Neural cell (in vitro differentiated cells): ENCODE data around the gene TBC1D10A. TPM values are rescaled to one million over a fixed set of nuclear protein-coding genes. Genes with fewer than 3 reads are reported as not detected.

Source experiments
- H2AFZ ChIP-seq: fragments of 200-600, 300-800 bp; sonication (generic), shearing (Covaris generic); 2 replicates; pipeline ENCODE4 v1.6.0; 2014; ENCODE audit warnings: low read depth, mild to moderate bottlenecking, antibody characterized with exemption, low read length, moderate library complexity
- H3F3A ChIP-seq: fragments of 200-600 bp; shearing (Covaris generic); 2 replicates; pipeline ENCODE4 v1.6.1; 2016; ENCODE audit warnings: mild to moderate bottlenecking, moderate library complexity, mixed read lengths, antibody characterized with exemption, low read length; ENCODE audit not compliant: insufficient read depth, poor library complexity, severe bottlenecking
- H3K27ac ChIP-seq: fragments of 200-600, 300-800 bp; sonication (generic), shearing (Covaris generic); 2 replicates; pipeline ENCODE4 v1.5.1; 2014; ENCODE audit warnings: mild to moderate bottlenecking, low read length, moderate library complexity
- H3K27me3 ChIP-seq: fragments of 300-800, 200-600 bp; sonication (generic), shearing (Covaris generic); 2 replicates; pipeline ENCODE4 v1.6.0; 2014; ENCODE audit warnings: mild to moderate bottlenecking, low read depth, low read length, moderate library complexity; ENCODE audit not compliant: insufficient read depth
- H3K36me3 ChIP-seq: fragments of 300-800, 200-600 bp; sonication (generic), shearing (Covaris generic); 2 replicates; pipeline ENCODE4 v1.5.1; 2014; ENCODE audit warnings: mild to moderate bottlenecking, antibody characterized with exemption, low read length, moderate library complexity; ENCODE audit not compliant: insufficient read depth
- H3K4me2 ChIP-seq: fragments of 300-800, 200-600 bp; sonication (generic), shearing (Covaris generic); 2 replicates; pipeline ENCODE4 v1.6.0; 2014; ENCODE audit warnings: mild to moderate bottlenecking, low read length
- H3K4me3 ChIP-seq: fragments of 300-800, 200-600 bp; sonication (generic), shearing (Covaris generic); 2 replicates; pipeline ENCODE4 v1.5.1; 2014; ENCODE audit warnings: mild to moderate bottlenecking, low read length, moderate library complexity
- H3K79me2 ChIP-seq: fragments of 200-600 bp; shearing (Covaris generic); replicated peaks from 2 replicates; pipeline ENCODE4 v1.6.0; 2014; ENCODE audit warnings: mild to moderate bottlenecking, low read length, moderate library complexity; ENCODE audit not compliant: insufficient read depth
- H3K9ac ChIP-seq: fragments of 300-800, 200-600 bp; sonication (generic), shearing (Covaris generic); 2 replicates; pipeline ENCODE4 v1.6.1; 2016; ENCODE audit warnings: mild to moderate bottlenecking, low read length, mixed read lengths
- H3K9me2 ChIP-seq: fragments of 200-600 bp; shearing (Covaris generic); 2 replicates; pipeline ENCODE4 v1.6.1; 2016; ENCODE audit warnings: mild to moderate bottlenecking, low read length, mixed read lengths; ENCODE audit not compliant: insufficient read depth
- H3K9me3 ChIP-seq: fragments of 200-600, 300-800 bp; sonication (generic), shearing (Covaris generic); 2 replicates; pipeline ENCODE4 v1.6.1; 2016; ENCODE audit warnings: mild to moderate bottlenecking, mixed run types, low read length, moderate library complexity, mixed read lengths
- H4K20me1 ChIP-seq: fragments of 200-600 bp; shearing (Covaris generic); 2 replicates; pipeline ENCODE4 v1.6.1; 2016; ENCODE audit warnings: mild to moderate bottlenecking, mixed run types; ENCODE audit not compliant: insufficient read depth
- EP300 ChIP-seq: fragments of 450-650 bp; conservative IDR thresholded peaks from 2 replicates; pipeline ENCODE4 v1.6.1; 2014; ENCODE audit warnings: antibody characterized with exemption, mild to moderate bottlenecking, moderate library complexity; ENCODE audit not compliant: poor library complexity, severe bottlenecking
- EZH2 ChIP-seq: fragments of 200-600, 300-800 bp; shearing (Covaris generic), sonication (generic); IDR thresholded peaks from 2 replicates; pipeline ENCODE4 v1.6.1; 2014; ENCODE audit warnings: antibody characterized with exemption, low read length, borderline replicate concordance, mild to moderate bottlenecking; ENCODE audit not compliant: insufficient read depth, poor library complexity, severe bottlenecking
- MXI1 ChIP-seq: fragments of 450-650 bp; conservative IDR thresholded peaks from 2 replicates; pipeline ENCODE4 v1.6.1; 2014; ENCODE audit warnings: antibody characterized with exemption, mild to moderate bottlenecking; ENCODE audit not compliant: poor library complexity, severe bottlenecking
- POLR2AphosphoS5 ChIP-seq: IDR thresholded peaks from 2 replicates; pipeline ENCODE4 v1.6.1; 2012
- RAD21 ChIP-seq: fragments of 450-650 bp; conservative IDR thresholded peaks from 2 replicates; pipeline ENCODE4 v1.6.1; 2014; ENCODE audit warnings: antibody characterized with exemption, mild to moderate bottlenecking, moderate library complexity
- SMC3 ChIP-seq: fragments of 450-650 bp; conservative IDR thresholded peaks from 2 replicates; pipeline ENCODE4 v1.6.1; 2014; ENCODE audit warnings: antibody characterized with exemption, mild to moderate bottlenecking, moderate library complexity; ENCODE audit not compliant: poor library complexity
- TAF1 ChIP-seq: IDR thresholded peaks from 2 replicates; pipeline ENCODE4 v1.6.1; 2012; ENCODE audit warnings: low read depth
- polyA plus RNA-seq: library from polyadenylated mRNA; depleted of rRNA; stranded (reverse); fragments of >200 nt; gene quantifications from 2 replicates; pipeline ENCODE4 v1.2.3, GENCODE V29; 2014
- TF ChIP-seq, protein P1 (sequence below): fragments of 450-650 bp; IDR thresholded peaks from 2 replicates; pipeline ENCODE4 v1.5.1; 2014; ENCODE audit warnings: antibody characterized with exemption, mild to moderate bottlenecking, moderate library complexity; ENCODE audit not compliant: poor library complexity, severe bottlenecking
- TF ChIP-seq, protein P2 (sequence below): IDR thresholded peaks from 2 replicates; pipeline ENCODE4 v1.6.1; 2012; ENCODE audit warnings: borderline replicate concordance

Gene TBC1D10A
- polyA plus RNA-seq, 1 donor from 2014 or later, result 11.9 TPM

DNA sequence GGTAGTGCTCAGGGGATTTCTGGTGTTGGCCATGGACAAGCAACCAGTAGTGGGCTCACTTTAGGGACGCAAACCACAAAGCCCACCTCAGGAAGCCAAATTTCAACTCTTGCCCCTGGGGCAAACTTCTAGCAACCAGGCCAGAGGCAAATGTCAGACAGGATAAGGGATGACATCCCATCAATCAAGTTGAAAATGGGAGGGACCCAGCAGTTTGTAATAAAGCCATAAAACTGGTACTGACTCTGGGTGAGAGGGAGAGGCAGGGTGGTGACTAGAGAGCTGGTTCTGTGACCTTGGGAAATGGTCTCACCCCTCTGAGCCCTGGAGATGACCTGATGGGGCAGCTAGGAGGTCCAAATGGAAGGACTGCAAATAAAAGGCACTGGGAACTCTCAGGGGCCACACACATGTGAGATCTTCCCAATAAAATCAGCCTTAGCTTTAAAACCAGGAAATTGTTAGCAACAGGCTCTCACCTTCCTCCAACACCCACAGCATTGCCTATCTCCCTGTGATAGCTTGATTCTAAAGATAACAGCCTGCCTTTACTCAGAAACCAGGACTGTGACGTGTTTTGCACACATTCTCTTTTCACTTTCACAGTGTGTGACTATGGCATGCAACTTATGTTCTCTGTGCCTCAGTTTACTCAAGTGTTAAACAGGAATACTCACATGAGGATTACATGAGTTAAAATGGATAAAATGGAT is 6.4 kb upstream of the TBC1D10A start:
- no peaks in the 10 kb centered on the region for H3K9me3 ChIP-seq
- H3K36me3 ChIP-seq, result no peaks in the 10 kb centered on the region

DNA sequence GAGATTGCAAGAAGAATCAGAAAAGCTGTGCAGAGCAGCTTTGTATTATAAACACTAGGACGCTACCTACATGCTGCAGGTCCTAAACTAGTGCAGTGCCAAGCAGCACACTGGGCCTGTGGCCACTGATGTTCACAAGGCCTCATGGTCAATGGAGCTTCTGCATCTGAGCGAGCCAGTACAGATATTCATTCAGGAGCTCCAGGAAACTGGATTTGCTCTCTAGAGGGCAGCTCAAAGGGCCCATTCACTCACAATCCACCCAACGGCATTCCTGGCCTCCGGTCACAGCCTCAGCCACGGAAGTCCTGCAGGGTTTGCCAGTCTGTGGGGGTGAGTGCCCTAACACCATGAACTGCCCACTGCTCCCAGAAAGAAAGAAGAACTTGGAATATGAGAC is 5.8 kb upstream of the TBC1D10A start:
- Histone ChIP-seq H3K9ac (no peak overlapping the region), H4K20me1 (no peaks in the 10 kb centered on the region), H3K9me3 (no peaks in the 10 kb centered on the region), H3K36me3 (no peaks in the 10 kb centered on the region), H2AFZ (no peak overlapping the region), H3K9me2 (no peaks in the 10 kb centered on the region), H3F3A (no peaks in the 10 kb centered on the region), H3K27ac (no peak overlapping the region), H3K4me2 (no peak overlapping the region), H3K79me2 (no peaks in the 10 kb centered on the region), H3K4me3 (no peak overlapping the region), H3K27me3 (no peaks in the 10 kb centered on the region)
- TF ChIP-seq, protein P1, sequence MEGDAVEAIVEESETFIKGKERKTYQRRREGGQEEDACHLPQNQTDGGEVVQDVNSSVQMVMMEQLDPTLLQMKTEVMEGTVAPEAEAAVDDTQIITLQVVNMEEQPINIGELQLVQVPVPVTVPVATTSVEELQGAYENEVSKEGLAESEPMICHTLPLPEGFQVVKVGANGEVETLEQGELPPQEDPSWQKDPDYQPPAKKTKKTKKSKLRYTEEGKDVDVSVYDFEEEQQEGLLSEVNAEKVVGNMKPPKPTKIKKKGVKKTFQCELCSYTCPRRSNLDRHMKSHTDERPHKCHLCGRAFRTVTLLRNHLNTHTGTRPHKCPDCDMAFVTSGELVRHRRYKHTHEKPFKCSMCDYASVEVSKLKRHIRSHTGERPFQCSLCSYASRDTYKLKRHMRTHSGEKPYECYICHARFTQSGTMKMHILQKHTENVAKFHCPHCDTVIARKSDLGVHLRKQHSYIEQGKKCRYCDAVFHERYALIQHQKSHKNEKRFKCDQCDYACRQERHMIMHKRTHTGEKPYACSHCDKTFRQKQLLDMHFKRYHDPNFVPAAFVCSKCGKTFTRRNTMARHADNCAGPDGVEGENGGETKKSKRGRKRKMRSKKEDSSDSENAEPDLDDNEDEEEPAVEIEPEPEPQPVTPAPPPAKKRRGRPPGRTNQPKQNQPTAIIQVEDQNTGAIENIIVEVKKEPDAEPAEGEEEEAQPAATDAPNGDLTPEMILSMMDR, result no peak
- TF ChIP-seq POLR2AphosphoS5 (no peak), RAD21 (no peak), SMC3 (no peak), MXI1 (no peak), EZH2 (no peak), TAF1 (no peak), EP300 (no peak)
- TF ChIP-seq, protein P2, sequence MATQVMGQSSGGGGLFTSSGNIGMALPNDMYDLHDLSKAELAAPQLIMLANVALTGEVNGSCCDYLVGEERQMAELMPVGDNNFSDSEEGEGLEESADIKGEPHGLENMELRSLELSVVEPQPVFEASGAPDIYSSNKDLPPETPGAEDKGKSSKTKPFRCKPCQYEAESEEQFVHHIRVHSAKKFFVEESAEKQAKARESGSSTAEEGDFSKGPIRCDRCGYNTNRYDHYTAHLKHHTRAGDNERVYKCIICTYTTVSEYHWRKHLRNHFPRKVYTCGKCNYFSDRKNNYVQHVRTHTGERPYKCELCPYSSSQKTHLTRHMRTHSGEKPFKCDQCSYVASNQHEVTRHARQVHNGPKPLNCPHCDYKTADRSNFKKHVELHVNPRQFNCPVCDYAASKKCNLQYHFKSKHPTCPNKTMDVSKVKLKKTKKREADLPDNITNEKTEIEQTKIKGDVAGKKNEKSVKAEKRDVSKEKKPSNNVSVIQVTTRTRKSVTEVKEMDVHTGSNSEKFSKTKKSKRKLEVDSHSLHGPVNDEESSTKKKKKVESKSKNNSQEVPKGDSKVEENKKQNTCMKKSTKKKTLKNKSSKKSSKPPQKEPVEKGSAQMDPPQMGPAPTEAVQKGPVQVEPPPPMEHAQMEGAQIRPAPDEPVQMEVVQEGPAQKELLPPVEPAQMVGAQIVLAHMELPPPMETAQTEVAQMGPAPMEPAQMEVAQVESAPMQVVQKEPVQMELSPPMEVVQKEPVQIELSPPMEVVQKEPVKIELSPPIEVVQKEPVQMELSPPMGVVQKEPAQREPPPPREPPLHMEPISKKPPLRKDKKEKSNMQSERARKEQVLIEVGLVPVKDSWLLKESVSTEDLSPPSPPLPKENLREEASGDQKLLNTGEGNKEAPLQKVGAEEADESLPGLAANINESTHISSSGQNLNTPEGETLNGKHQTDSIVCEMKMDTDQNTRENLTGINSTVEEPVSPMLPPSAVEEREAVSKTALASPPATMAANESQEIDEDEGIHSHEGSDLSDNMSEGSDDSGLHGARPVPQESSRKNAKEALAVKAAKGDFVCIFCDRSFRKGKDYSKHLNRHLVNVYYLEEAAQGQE, result no peak

More for the DNA sequence above, 6.4 kb upstream of the TBC1D10A start:
- no peaks in the 10 kb centered on the region for H4K20me1 ChIP-seq
- no peak overlapping the region for H3K4me3 ChIP-seq
- H3K4me2 ChIP-seq, result no peak overlapping the region
- no peaks in the 10 kb centered on the region for H3K79me2 ChIP-seq
- no peak overlapping the region for H3K9ac ChIP-seq
- no peaks in the 10 kb centered on the region for H3K9me2 ChIP-seq
- no peaks in the 10 kb centered on the region for H3F3A ChIP-seq
- H2AFZ ChIP-seq, result no peak overlapping the region
- H3K27me3 ChIP-seq, result no peaks in the 10 kb centered on the region
- H3K27ac ChIP-seq, result no peak overlapping the region
- TF ChIP-seq RAD21 (no peak), EZH2 (no peak), TAF1 (no peak), EP300 (no peak), MXI1 (no peak), SMC3 (no peak), POLR2AphosphoS5 (no peak)
- TF ChIP-seq, protein P2, result no peak
- TF ChIP-seq, protein P1, result no peak
